ENCODE results near the gene HDAC5.

The HDAC5 gene

DNA sequence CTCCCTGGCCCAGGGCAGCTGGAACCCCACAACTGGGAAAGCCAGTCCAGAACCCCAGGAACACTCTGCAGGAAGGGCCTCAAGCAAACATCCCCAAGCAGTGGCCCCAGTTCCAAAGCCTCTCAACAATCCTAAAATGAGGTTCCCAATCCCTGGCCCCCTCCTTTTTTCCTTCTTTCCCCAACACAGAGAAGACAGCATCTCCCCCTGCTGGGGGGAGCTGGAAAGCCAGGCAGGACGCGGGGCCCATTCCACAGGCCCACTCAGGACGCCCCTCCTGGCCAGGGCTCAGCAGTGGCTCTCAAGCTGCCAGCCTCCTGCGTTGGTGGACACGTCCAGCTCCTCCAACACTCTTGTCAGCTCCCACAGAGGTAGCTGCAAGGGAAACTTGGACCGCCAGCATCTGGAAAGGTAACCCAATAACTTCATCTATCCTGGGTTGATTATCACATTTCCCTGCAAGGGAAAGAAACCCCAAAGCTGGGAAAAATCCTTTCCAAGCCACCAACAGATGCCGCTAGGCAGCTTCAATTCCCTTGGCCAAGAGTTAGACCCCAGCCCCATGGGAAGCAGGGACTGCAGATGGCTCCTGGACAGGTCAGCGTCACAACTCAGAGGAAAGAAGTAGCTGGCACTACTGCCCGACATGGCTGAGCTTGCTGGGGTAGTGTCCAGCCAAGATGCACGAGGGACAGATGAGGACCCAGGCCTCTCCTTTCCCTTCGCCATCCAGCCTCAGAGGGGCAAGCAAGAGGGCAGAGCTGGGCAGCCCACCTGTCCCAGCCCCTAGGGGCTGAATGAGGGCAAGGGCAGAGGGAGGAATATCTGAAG, 7.6 kb downstream of the HDAC5 start:
- H4K8ac ChIP-seq (ENCODE audit: low read length): no peak overlapping the region
- DNase-seq: peak; percentile 71

DNA sequence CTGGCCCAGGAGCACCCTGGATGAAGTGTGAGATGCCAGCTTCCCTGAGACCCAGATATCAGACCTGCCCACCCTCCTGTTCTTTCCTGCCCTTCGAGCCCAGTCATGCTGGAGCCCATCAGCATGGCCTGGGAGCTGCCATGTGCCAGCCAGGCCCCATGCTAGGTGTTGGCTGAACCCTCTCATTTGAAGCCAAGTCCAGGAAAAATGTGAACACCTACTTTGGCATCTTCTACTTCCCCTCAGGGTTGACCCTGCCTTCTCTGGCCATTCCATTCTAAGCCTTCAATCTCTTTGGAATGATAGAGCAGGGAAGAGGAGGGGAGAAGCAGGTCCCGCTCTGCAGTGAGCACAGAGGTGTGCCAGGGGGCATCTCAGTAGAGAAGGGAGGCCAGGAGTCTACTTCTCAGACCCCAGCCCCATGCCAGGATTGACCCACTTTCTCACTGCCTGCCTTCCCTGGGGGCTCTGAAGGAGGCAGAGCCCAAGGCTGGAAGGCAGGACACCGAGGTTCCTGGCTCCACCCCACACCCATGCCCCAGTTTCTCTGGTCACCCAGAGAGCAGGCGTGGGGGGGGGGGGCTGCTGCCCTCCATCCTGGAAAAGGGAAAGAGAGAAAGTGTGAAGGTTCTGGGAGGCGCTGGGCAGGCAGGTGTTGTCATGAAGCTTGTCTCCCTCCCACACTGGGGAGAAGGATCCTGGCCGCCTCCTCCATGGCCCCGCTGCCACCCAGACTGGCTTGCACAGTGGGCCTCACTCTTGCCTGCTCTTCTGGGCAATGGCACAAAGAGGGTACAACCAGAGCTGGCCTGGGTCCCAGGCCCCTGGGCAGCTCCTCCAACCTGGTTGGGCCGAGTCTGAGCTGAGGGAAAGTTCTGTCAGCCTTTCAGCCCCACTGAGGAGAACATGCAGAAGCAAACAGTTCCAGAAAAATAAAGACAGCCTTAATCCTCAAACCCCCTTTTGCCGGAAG, 9.3 kb downstream of the HDAC5 start:
- no peak overlapping the region for H3K9ac ChIP-seq (ENCODE audit: low read length)
- peak overlapping the region; percentile 39 for H2BK15ac ChIP-seq (ENCODE audit: low read depth, poor library complexity, severe bottlenecking)
- peak overlapping the region in 1 of 2 experiments; percentile 70 for H3K4ac ChIP-seq (ENCODE audit: low read depth in 1 of 2, low read length in 2 of 2)
- H3K23ac ChIP-seq (ENCODE audit: low read length in 2 of 2): peak overlapping the region in 1 of 2 experiments; percentile 26
- H4K91ac ChIP-seq (ENCODE audit: low read length): no peak overlapping the region
- WGBS: 86% methylated on average over 7 of the region's 9 CpGs
- H3K79me1 ChIP-seq (replicated peaks; ENCODE audit: low read length, poor library complexity, severe bottlenecking): peaks cover 22% of the 10 kb centered on the region
- H2BK5ac ChIP-seq (ENCODE audit: low read depth, low read length, poor library complexity, severe bottlenecking): no peak overlapping the region
- no peak overlapping the region for H3K14ac ChIP-seq (ENCODE audit: low read length in 2 of 2)
- no peak overlapping the region for H2AFZ ChIP-seq (ENCODE audit: low read depth, low read length)
- no peak overlapping the region for H3K4me2 ChIP-seq (ENCODE audit: low read length, poor library complexity, severe bottlenecking)
- no peak overlapping the region for H2BK120ac ChIP-seq (ENCODE audit: low read depth, low read length)
- H4K8ac ChIP-seq (ENCODE audit: low read length): no peak overlapping the region
- no peak overlapping the region for H3K27ac ChIP-seq (ENCODE audit: low read length, poor library complexity, severe bottlenecking)
- no peak for DNase-seq
- peaks cover 29% of the 10 kb centered on the region for H3K4me1 ChIP-seq (ENCODE audit: control insufficient read depth, insufficient read depth, low read depth, low read length)
- H2BK12ac ChIP-seq (ENCODE audit: low read length in 2 of 2): peak overlapping the region in 1 of 2 experiments; percentile 80
- H3K18ac ChIP-seq (ENCODE audit: low read depth in 1 of 2, low read length in 2 of 2): no peak overlapping the region
- peaks cover 19 to 42% of the 10 kb centered on the region in 2 experiments for H3K36me3 ChIP-seq (ENCODE audit: control insufficient read depth in 1 of 2, insufficient read depth in 2 of 2, low read depth in 1 of 2, low read length in 2 of 2)
- no peaks in the 10 kb centered on the region for H3K9me3 ChIP-seq (ENCODE audit: control insufficient read depth, low read length)
- no peak overlapping the region for H2AK5ac ChIP-seq (ENCODE audit: low read length, severe bottlenecking)
- H3K27me3 ChIP-seq (ENCODE audit: control insufficient read depth in 1 of 2, insufficient read depth in 1 of 2, low read length in 2 of 2): no peaks in the 10 kb centered on the region
- no peak overlapping the region for H3K4me3 ChIP-seq (ENCODE audit: insufficient read depth in 1 of 2, low read depth in 1 of 2, low read length in 2 of 2)

More for the DNA sequence above, 7.6 kb downstream of the HDAC5 start:
- H4K91ac ChIP-seq (ENCODE audit: low read length): no peak overlapping the region
- H3K27me3 ChIP-seq (ENCODE audit: control insufficient read depth in 1 of 2, insufficient read depth in 1 of 2, low read length in 2 of 2): no peaks in the 10 kb centered on the region
- no peaks in the 10 kb centered on the region for H3K9me3 ChIP-seq (ENCODE audit: control insufficient read depth, low read length)
- no peak overlapping the region for H2BK12ac ChIP-seq (ENCODE audit: low read length in 2 of 2)
- no peak overlapping the region for H2AFZ ChIP-seq (ENCODE audit: low read depth, low read length)
- H2AK5ac ChIP-seq (ENCODE audit: low read length, severe bottlenecking): peak overlapping the region; percentile 21
- no peak overlapping the region for H3K27ac ChIP-seq (ENCODE audit: low read length, poor library complexity, severe bottlenecking)
- peaks cover 19 to 42% of the 10 kb centered on the region in 2 experiments for H3K36me3 ChIP-seq (ENCODE audit: control insufficient read depth in 1 of 2, insufficient read depth in 2 of 2, low read depth in 1 of 2, low read length in 2 of 2)
- H3K4ac ChIP-seq (ENCODE audit: low read depth in 1 of 2, low read length in 2 of 2): no peak overlapping the region
- H3K4me2 ChIP-seq (ENCODE audit: low read length, poor library complexity, severe bottlenecking): no peak overlapping the region
- H3K14ac ChIP-seq (ENCODE audit: low read length in 2 of 2): no peak overlapping the region
- peak overlapping the region; percentile 24 for H2BK120ac ChIP-seq (ENCODE audit: low read depth, low read length)
- no peak overlapping the region for H3K23ac ChIP-seq (ENCODE audit: low read length in 2 of 2)
- H3K4me3 ChIP-seq (ENCODE audit: insufficient read depth in 1 of 2, low read depth in 1 of 2, low read length in 2 of 2): no peak overlapping the region
- H2BK15ac ChIP-seq (ENCODE audit: low read depth, poor library complexity, severe bottlenecking): no peak overlapping the region
- 56% methylated on average over 11 of the region's 11 CpGs for whole genome bisulfite sequencing
- peak overlapping the region in 1 of 2 experiments; percentile 15 for H3K18ac ChIP-seq (ENCODE audit: low read depth in 1 of 2, low read length in 2 of 2)
- no peak overlapping the region for H2BK5ac ChIP-seq (ENCODE audit: low read depth, low read length, poor library complexity, severe bottlenecking)
- H3K4me1 ChIP-seq (ENCODE audit: control insufficient read depth, insufficient read depth, low read depth, low read length): peaks cover 12% of the 10 kb centered on the region
- H3K79me1 ChIP-seq (replicated peaks; ENCODE audit: low read length, poor library complexity, severe bottlenecking): peaks cover 18% of the 10 kb centered on the region
- no peak overlapping the region for H3K9ac ChIP-seq (ENCODE audit: low read length)

DNA sequence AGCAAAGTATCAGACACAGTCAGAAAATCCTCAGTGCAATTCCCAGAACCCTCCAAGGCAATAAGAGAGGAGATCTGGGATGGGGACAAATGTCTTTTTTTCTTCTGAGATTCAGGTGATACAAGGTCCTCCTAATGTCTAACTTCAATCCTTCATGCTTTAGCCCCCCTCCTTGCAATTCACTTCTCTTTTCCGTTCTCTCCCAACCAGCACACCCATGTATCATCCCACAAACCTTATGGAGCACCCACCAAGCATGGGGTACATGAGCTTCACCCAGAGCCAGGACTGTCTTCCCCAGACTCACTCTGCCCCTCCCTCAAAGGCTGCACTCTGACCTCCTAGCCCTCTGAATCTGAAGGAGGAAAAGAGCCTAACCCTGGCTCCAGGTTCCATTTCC, 10.1 kb downstream of the HDAC5 start:
- Histone ChIP-seq H4K8ac (ENCODE audit: low read length) (no peak overlapping the region), H3K23ac (ENCODE audit: low read length in 2 of 2) (no peak overlapping the region), H3K79me1 (replicated peaks; ENCODE audit: low read length, poor library complexity, severe bottlenecking) (peaks cover 19% of the 10 kb centered on the region), H3K14ac (ENCODE audit: low read length in 2 of 2) (no peak overlapping the region), H3K4me3 (ENCODE audit: insufficient read depth in 1 of 2, low read depth in 1 of 2, low read length in 2 of 2) (no peak overlapping the region), H2AK5ac (ENCODE audit: low read length, severe bottlenecking) (no peak overlapping the region), H2BK15ac (ENCODE audit: low read depth, poor library complexity, severe bottlenecking) (no peak overlapping the region), H3K9me3 (ENCODE audit: control insufficient read depth, low read length) (no peaks in the 10 kb centered on the region), H3K9ac (ENCODE audit: low read length) (peak overlapping the region; percentile 12), H3K18ac (ENCODE audit: low read depth in 1 of 2, low read length in 2 of 2) (no peak overlapping the region), H2AFZ (ENCODE audit: low read depth, low read length) (no peak overlapping the region), H2BK5ac (ENCODE audit: low read depth, low read length, poor library complexity, severe bottlenecking) (no peak overlapping the region), H2BK12ac (ENCODE audit: low read length in 2 of 2) (no peak overlapping the region), H3K27ac (ENCODE audit: low read length, poor library complexity, severe bottlenecking) (no peak overlapping the region), H3K27me3 (ENCODE audit: control insufficient read depth in 1 of 2, insufficient read depth in 1 of 2, low read length in 2 of 2) (no peaks in the 10 kb centered on the region), H2BK120ac (ENCODE audit: low read depth, low read length) (no peak overlapping the region), H3K36me3 (ENCODE audit: control insufficient read depth in 1 of 2, insufficient read depth in 2 of 2, low read depth in 1 of 2, low read length in 2 of 2) (peaks cover 19 to 42% of the 10 kb centered on the region in 2 experiments), H4K91ac (ENCODE audit: low read length) (no peak overlapping the region), H3K4me1 (ENCODE audit: control insufficient read depth, insufficient read depth, low read depth, low read length) (peaks cover 35% of the 10 kb centered on the region), H3K4ac (ENCODE audit: low read depth in 1 of 2, low read length in 2 of 2) (peak overlapping the region in 1 of 2 experiments; percentile 70), H3K4me2 (ENCODE audit: low read length, poor library complexity, severe bottlenecking) (no peak overlapping the region)
- DNase-seq: no peak
- 93% methylated on average over 1 of the region's 1 CpG for WGBS

Measured in mesenchymal stem cell (in vitro differentiated cells and primary cell).